ENCODE measurements around the gene CHST15.

DNA sequence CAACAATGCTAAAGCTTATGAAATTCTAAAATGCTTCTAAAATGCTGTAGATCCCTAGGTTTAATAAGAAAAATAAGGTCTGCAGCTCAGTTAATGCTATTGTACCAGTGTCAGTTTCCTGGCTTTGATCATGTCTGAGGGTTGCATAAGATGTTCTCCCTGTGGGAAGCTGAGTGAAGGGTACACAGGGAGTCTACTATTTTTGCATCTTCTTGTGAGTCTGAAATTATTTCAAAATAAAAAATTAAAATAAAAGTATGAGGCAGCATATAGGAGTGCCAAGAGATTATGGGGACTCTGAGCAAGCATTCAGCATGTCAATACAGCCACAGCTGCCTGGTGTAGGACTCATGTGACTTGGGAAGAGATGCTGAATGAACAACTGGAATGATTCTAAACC, 14.7 kb downstream of the CHST15 start:
- TF ChIP-seq, protein P1, sequence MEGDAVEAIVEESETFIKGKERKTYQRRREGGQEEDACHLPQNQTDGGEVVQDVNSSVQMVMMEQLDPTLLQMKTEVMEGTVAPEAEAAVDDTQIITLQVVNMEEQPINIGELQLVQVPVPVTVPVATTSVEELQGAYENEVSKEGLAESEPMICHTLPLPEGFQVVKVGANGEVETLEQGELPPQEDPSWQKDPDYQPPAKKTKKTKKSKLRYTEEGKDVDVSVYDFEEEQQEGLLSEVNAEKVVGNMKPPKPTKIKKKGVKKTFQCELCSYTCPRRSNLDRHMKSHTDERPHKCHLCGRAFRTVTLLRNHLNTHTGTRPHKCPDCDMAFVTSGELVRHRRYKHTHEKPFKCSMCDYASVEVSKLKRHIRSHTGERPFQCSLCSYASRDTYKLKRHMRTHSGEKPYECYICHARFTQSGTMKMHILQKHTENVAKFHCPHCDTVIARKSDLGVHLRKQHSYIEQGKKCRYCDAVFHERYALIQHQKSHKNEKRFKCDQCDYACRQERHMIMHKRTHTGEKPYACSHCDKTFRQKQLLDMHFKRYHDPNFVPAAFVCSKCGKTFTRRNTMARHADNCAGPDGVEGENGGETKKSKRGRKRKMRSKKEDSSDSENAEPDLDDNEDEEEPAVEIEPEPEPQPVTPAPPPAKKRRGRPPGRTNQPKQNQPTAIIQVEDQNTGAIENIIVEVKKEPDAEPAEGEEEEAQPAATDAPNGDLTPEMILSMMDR (IDR thresholded peaks at IDR 0.05): no peak
- no peak for TF ChIP-seq POLR2A (IDR thresholded peaks at IDR 0.05)
